B cell (primary cell): ENCODE measurements around the gene TBCD. TPM values are rescaled to one million over a fixed set of nuclear protein-coding genes. Genes with fewer than 3 reads are reported as not detected.
"Not testable (repeated sequence)": the region's sequence is repeated elsewhere in the genome, so short reads cannot be mapped to it uniquely, and the experiment has no call there.

Experiments
- ATAC-seq: fragments of 200-7000 bp; cut with Tn5 transposase; one replicate; pipeline ENCODE4 v1.10.0; 2021; ENCODE audit warnings: low read depth, mild to moderate bottlenecking, moderate number of reproducible peaks, moderate library complexity
- CTCF ChIA-PET: fragments of 350-600 bp; sonication (Branson Sonifier 250); formaldehyde crosslinking; loops from one replicate; lab custom pipeline; 2021; ENCODE audit warnings: antibody characterized with exemption, inconsistent platforms; lab: Charles Lee
- POLR2A ChIA-PET: fragments of 350-600 bp; sonication (Branson Sonifier 250); formaldehyde crosslinking; loops from one replicate; lab custom pipeline; 2021; ENCODE audit warnings: antibody characterized with exemption; lab: Charles Lee
- DNase-seq: peaks from one replicate; pipeline ENCODE4 v3.0.0; 2013
- H2AFZ ChIP-seq: 2 replicates; pipeline ENCODE4 v1.6.1; 2012; ENCODE audit warnings: mild to moderate bottlenecking, low read depth, low read length; ENCODE audit not compliant: insufficient read depth, poor library complexity, severe bottlenecking
- H3K27ac ChIP-seq, 2 donors: 1 replicate in 1 of 2; 2 replicates in 1 of 2; pipeline ENCODE4 v1.5.1; 2012 to 2013; ENCODE audit warnings: low read length in 2 of 2, mild to moderate bottlenecking in 2 of 2, moderate library complexity in 1 of 2
- H3K27me3 ChIP-seq, 4 experiments: fragments of 200-600 bp in 1 of 4; sonication (generic) in 1 of 4; replicated peaks in 1 of 4; 1 replicate in 2 of 4; 2 replicates in 2 of 4; pipeline versions ENCODE4 v1.6.1 to v1.7.0; 2013 to 2016; ENCODE audit warnings: low read length in 3 of 4, mild to moderate bottlenecking in 2 of 4, mixed read lengths in 1 of 4, moderate library complexity in 1 of 4; ENCODE audit not compliant: insufficient read depth in 4 of 4, control insufficient read depth in 3 of 4; ENCODE audit errors: control extremely low read depth in 1 of 4
- H3K36me3 ChIP-seq, 2 experiments: replicated peaks in 1 of 2; 1 replicate in 1 of 2; 2 replicates in 1 of 2; pipeline versions ENCODE4 v1.6.1 to v1.7.1; 2013; ENCODE audit warnings: low read length in 1 of 2; ENCODE audit not compliant: insufficient read depth in 2 of 2, control insufficient read depth in 1 of 2; ENCODE audit errors: control extremely low read depth in 1 of 2, extremely low read depth in 1 of 2
- H3K4me1 ChIP-seq, 2 donors: fragments of 200-600 bp in 1 of 2; sonication (generic) in 1 of 2; 1 replicate in 1 of 2; 2 replicates in 1 of 2; pipeline versions ENCODE4 v1.5.1 to v1.6.1; 2013 to 2017; ENCODE audit warnings: low read length in 2 of 2; ENCODE audit not compliant: control insufficient read depth in 2 of 2, insufficient read depth in 2 of 2
- H3K4me2 ChIP-seq: replicated peaks from 2 replicates; pipeline ENCODE3; 2012; ENCODE audit warnings: mild to moderate bottlenecking, low read depth, low read length; ENCODE audit not compliant: poor library complexity, severe bottlenecking
- H3K4me3 ChIP-seq, 5 experiments: fragments of 200-600 bp in 1 of 5; sonication (generic) in 1 of 5; 1 replicate in 3 of 5; 2 replicates in 2 of 5; pipeline versions ENCODE4 v1.5.1 to v1.7.0; 2011 to 2016; ENCODE audit warnings: low read length in 4 of 5, mild to moderate bottlenecking in 4 of 5, low read depth in 2 of 5, control low read depth in 1 of 5, moderate library complexity in 1 of 5; ENCODE audit not compliant: insufficient read depth in 1 of 5; ENCODE audit errors: control extremely low read depth in 1 of 5, extremely low read depth in 1 of 5
- H3K79me2 ChIP-seq: fragments of 200-600 bp; sonication (generic); one replicate; pipeline ENCODE4 v1.6.0; 2016; ENCODE audit warnings: low read length; ENCODE audit not compliant: control insufficient read depth, insufficient read depth
- H3K9ac ChIP-seq: fragments of 200-600 bp; sonication (generic); 2 replicates; pipeline ENCODE4 v1.6.1; 2017; ENCODE audit warnings: mild to moderate bottlenecking, low read length, moderate library complexity
- H3K9me3 ChIP-seq, 3 donors: one replicate each; pipeline versions ENCODE4 v1.6.1 to v1.7.1; 2013; ENCODE audit warnings: low read length in 2 of 3; ENCODE audit not compliant: control insufficient read depth in 2 of 3, insufficient read depth in 1 of 3; ENCODE audit errors: control extremely low read depth in 1 of 3
- H4K20me1 ChIP-seq: 2 replicates; pipeline ENCODE4 v1.6.0; 2012; ENCODE audit warnings: mild to moderate bottlenecking, low read length; ENCODE audit not compliant: insufficient read depth, control insufficient read depth, poor library complexity, severe bottlenecking
- H3K27ac Mint-ChIP-seq: one replicate; pipeline ENCODE4 v1.8.0; 2021; ENCODE audit warnings: mixed read lengths
- H3K27me3 Mint-ChIP-seq: one replicate; pipeline ENCODE4 v1.8.0; 2021; ENCODE audit warnings: mixed read lengths
- H3K4me1 Mint-ChIP-seq: one replicate; pipeline ENCODE4 v1.8.0; 2021; ENCODE audit warnings: mixed read lengths
- H3K4me3 Mint-ChIP-seq: one replicate; pipeline ENCODE4 v1.8.0; 2021; ENCODE audit warnings: mixed read lengths
- H3K9me3 Mint-ChIP-seq: one replicate; pipeline ENCODE4 v1.8.0; 2022; ENCODE audit warnings: mixed read lengths; ENCODE audit not compliant: insufficient read depth
- EZH2 ChIP-seq: IDR thresholded peaks from 2 replicates; pipeline ENCODE4 v1.6.1; 2012; ENCODE audit warnings: borderline replicate concordance, low read depth, mild to moderate bottlenecking, moderate library complexity, low read length; ENCODE audit not compliant: insufficient read depth, poor library complexity, severe bottlenecking
- WGBS: methylation state at CpG from one replicate; pipeline ENCODE4 v1.1.5; 2013; ENCODE audit warnings: missing lambda C conversion rate; ENCODE audit not compliant: insufficient coverage; 5-methylcytosine and 5-hydroxymethylcytosine counted together
- intact Hi-C: fragments of 100-400 bp; cut with micrococcal nuclease; formaldehyde crosslinking; loops from one replicate; pipeline ENCODE4 v1.10.0; 2022
- polyA plus RNA-seq: library from polyadenylated mRNA; depleted of rRNA; stranded (reverse); fragments of >200 nt; gene quantifications from 2 replicates; pipeline ENCODE4 v1.2.3, GENCODE V29; 2012
- total RNA-seq, 2 donors: library from RNA; stranded (reverse); fragments of 120-200 nt in 1 of 2; gene quantifications; 1 replicate in 1 of 2; 2 replicates in 1 of 2; pipeline versions ENCODE4 v1.2.3 to v1.2.4, GENCODE V29; 2013 to 2022
- TF ChIP-seq, protein P1 (sequence below): fragments of 200-600 bp; IDR thresholded peaks from one replicate; pipeline ENCODE4 v1.8.0; 2022; ENCODE audit warnings: antibody characterized with exemption, mild to moderate bottlenecking

The TBCD gene
- total and polyA plus RNA-seq, 2 donors (not counting 1 experiment from before 2014, with no cell fraction given) = 60.8 to 101 TPM

DNA sequence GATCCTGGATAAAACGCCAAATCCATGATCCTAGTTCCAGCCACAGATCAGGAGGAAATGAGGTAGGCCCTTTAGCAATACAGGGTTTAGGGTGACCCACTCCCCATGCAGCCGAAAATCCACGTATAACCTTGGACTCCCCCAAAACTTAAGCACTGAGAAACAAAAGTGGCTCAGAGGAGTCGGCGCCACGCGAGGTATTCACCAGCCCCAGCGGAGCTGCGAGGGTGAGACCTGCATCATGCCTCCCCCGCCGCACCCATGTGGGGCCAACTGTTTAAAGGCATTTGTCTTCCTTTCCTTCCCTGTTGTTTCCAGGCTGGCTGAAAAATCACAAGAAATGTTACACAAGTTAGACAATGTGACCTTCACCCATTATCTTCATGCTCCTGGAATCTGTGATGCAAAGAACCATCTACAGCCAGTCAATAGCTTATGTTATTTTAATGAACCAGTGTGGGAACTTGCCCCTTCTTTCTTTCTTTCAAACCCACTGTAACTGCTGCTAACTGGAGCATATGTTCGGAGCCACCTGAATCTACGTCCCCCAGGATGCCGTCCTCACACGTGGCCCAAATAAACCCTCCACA lies 229.4 kb downstream of the TBCD start:
- 89% methylated on average over 14 of the region's 15 CpGs for WGBS
- POLR2A ChIA-PET = no interaction called here
- Histone ChIP-seq H4K20me1 (no peaks in the 10 kb centered on the region), H3K4me2 (no peak overlapping the region), H3K4me1 (peaks cover 31 to 40% of the 10 kb centered on the region in 2 donors), H3K9ac (no peak overlapping the region), H2AFZ (no peak overlapping the region), H3K4me3 (no peak overlapping the region), H3K79me2 (no peaks in the 10 kb centered on the region), H3K27ac (no peak overlapping the region), H3K36me3 (no peaks in the 10 kb centered on the region), H3K27me3 (no peaks in the 10 kb centered on the region), H3K9me3 (peaks cover 0 to 8% (median 0%) of the 10 kb centered on the region in 3 donors)
- DNase-seq (no peak), ATAC-seq (no peak)
- H3K9me3 Mint-ChIP-seq = no peaks in the 10 kb centered on the region
- H3K4me1 Mint-ChIP-seq = peaks cover 39% of the 10 kb centered on the region
- no peaks in the 10 kb centered on the region for H3K27me3 Mint-ChIP-seq
- intact Hi-C loops = loop anchor here (10.0 kb wide), 1 partner anchor 64 kb away; no protein-coding TSS in a partner anchor
- no peak overlapping the region for H3K4me3 Mint-ChIP-seq
- TF ChIP-seq EZH2 = no peak
- TF ChIP-seq, protein P1, sequence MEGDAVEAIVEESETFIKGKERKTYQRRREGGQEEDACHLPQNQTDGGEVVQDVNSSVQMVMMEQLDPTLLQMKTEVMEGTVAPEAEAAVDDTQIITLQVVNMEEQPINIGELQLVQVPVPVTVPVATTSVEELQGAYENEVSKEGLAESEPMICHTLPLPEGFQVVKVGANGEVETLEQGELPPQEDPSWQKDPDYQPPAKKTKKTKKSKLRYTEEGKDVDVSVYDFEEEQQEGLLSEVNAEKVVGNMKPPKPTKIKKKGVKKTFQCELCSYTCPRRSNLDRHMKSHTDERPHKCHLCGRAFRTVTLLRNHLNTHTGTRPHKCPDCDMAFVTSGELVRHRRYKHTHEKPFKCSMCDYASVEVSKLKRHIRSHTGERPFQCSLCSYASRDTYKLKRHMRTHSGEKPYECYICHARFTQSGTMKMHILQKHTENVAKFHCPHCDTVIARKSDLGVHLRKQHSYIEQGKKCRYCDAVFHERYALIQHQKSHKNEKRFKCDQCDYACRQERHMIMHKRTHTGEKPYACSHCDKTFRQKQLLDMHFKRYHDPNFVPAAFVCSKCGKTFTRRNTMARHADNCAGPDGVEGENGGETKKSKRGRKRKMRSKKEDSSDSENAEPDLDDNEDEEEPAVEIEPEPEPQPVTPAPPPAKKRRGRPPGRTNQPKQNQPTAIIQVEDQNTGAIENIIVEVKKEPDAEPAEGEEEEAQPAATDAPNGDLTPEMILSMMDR = no peak
- CTCF ChIA-PET = no interaction called here
- no peak overlapping the region for H3K27ac Mint-ChIP-seq

DNA sequence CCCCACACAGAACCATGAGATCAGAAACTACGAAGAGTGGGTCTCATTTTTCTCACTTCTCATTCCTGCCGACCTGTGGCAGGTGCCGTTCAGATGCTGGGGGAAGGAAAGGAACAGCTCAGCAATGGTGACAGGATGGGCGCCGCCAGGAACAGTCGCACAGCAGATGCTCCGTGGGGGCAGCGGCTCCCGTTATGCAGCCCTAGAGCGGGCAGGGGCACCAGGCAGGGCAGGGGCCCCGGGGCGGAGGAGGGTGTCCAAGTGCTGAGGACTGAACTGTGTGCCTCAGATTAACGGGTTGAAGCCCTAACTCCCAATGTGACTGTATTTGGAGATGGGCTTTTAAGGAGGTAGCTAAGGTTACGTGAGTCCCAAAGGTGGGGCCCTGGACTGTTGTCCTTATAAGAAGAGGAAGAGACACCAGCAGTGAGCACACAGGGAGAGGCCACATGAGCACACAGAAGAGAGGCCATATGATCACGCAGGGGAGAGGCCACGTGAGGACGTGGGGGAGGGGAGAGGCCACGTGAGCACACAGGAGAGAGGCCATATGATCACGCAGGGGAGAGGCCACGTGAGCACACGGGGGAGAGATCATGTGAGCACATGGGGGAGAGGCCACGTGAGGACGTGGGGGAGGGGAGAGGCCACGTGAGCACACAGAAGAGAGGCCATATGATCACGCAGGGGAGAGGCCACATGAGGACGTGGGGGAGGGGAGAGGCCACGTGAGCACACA lies 231.8 kb downstream of the TBCD start:
- no peaks in the 10 kb centered on the region for H4K20me1 ChIP-seq
- peaks cover 26 to 37% of the 10 kb centered on the region in 2 donors for H3K4me1 ChIP-seq
- Mint-ChIP-seq H3K4me1 (peaks cover 36% of the 10 kb centered on the region), H3K9me3 (no peaks in the 10 kb centered on the region), H3K27me3 (no peaks in the 10 kb centered on the region), H3K4me3 (no peak overlapping the region), H3K27ac (no peak overlapping the region)
- H3K27me3 ChIP-seq = peaks cover 0 to 5% (median 0%) of the 10 kb centered on the region in 4 experiments
- TF ChIP-seq, protein P1 = no peak
- no peak for TF ChIP-seq EZH2
- no peak overlapping the region for H3K4me3 ChIP-seq
- H3K79me2 ChIP-seq = no peaks in the 10 kb centered on the region
- H2AFZ ChIP-seq = no peak overlapping the region
- ChIA-PET CTCF (no interaction called here), POLR2A (no interaction called here)
- H3K9me3 ChIP-seq = peaks cover 0 to 8% (median 0%) of the 10 kb centered on the region in 3 donors
- WGBS = 92% methylated on average over 20 of the region's 27 CpGs
- H3K9ac ChIP-seq = no peak overlapping the region
- DNase-seq (no peak), ATAC-seq (no peak)
- intact Hi-C loops = loop anchor here (10.0 kb wide), 1 partner anchor 61 kb away; no protein-coding TSS in a partner anchor
- H3K36me3 ChIP-seq = no peaks in the 10 kb centered on the region
- peak overlapping the region; percentile 38 for H3K4me2 ChIP-seq
- peak overlapping the region in 1 of 2 donors; percentile 11 for H3K27ac ChIP-seq

DNA sequence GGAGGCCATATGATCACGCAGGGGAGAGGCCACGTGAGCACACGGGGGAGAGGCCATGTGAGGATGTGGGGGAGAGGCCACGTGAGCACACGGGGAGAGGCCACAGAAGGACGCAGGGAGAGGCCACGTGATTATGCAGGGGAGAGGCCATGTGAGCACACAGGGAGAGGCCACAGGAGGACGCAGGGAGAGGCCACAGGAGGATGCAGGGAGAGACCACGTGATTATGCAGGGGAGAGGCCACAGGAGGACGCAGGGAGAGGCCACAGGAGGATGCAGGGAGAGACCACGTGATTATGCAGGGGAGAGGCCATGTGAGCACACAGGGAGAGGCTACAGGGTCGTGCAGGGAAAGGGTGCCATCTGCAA lies 232.4 kb downstream of the TBCD start:
- H2AFZ ChIP-seq, H3K36me3 ChIP-seq, H3K79me2 ChIP-seq, H3K4me3 Mint-ChIP-seq, CTCF ChIA-PET, H3K27me3 ChIP-seq, ATAC-seq, H3K4me3 ChIP-seq, POLR2A ChIA-PET, H3K4me2 ChIP-seq, H4K20me1 ChIP-seq, DNase-seq, H3K27me3 Mint-ChIP-seq, H3K27ac Mint-ChIP-seq, H3K9me3 Mint-ChIP-seq, H3K9me3 ChIP-seq, H3K9ac ChIP-seq, H3K27ac ChIP-seq: not testable (repeated sequence)
- WGBS = 86% methylated on average over 9 of the region's 12 CpGs
- peaks cover 20 to 32% of the 10 kb centered on the region in 2 donors for H3K4me1 ChIP-seq
- intact Hi-C loops = loop anchor here (10.0 kb wide), 1 partner anchor 61 kb away; no protein-coding TSS in a partner anchor
- H3K4me1 Mint-ChIP-seq = peaks cover 33% of the 10 kb centered on the region
